ENCODE measurements around the gene MELTF.

Gene MELTF

GRCh38 chr3:197002701-197003454, 26.7 kb downstream of the MELTF start:
- peak overlapping the region; percentile 69 to 91 for H3K27ac ChIP-seq
- TF ChIP-seq, protein P1, sequence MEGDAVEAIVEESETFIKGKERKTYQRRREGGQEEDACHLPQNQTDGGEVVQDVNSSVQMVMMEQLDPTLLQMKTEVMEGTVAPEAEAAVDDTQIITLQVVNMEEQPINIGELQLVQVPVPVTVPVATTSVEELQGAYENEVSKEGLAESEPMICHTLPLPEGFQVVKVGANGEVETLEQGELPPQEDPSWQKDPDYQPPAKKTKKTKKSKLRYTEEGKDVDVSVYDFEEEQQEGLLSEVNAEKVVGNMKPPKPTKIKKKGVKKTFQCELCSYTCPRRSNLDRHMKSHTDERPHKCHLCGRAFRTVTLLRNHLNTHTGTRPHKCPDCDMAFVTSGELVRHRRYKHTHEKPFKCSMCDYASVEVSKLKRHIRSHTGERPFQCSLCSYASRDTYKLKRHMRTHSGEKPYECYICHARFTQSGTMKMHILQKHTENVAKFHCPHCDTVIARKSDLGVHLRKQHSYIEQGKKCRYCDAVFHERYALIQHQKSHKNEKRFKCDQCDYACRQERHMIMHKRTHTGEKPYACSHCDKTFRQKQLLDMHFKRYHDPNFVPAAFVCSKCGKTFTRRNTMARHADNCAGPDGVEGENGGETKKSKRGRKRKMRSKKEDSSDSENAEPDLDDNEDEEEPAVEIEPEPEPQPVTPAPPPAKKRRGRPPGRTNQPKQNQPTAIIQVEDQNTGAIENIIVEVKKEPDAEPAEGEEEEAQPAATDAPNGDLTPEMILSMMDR (IDR thresholded peaks at IDR 0.05), result peak; percentile 87
- H3K4me3 ChIP-seq, result peak overlapping the region; percentile 84
- DNase-seq (ENCODE audit: low spot score), result no peak

- Histone ChIP-seq H3K4me3 (peak overlapping the region; percentile 84), H3K27ac (peak overlapping the region; percentile 69 to 91)
- no peak for DNase-seq (ENCODE audit: low spot score)
- TF ChIP-seq, protein P1 (IDR thresholded peaks at IDR 0.05), result no peak
Measured at GRCh38 chr3:197001972-197002700, 27.5 kb downstream of the MELTF start.

- TF ChIP-seq, protein P1 (IDR thresholded peaks at IDR 0.05), result no peak
- Histone ChIP-seq H3K4me3 (peak overlapping the region; percentile 84), H3K27ac (peak overlapping the region; percentile 69 to 91)
- no peak for DNase-seq (ENCODE audit: low spot score)
Measured at GRCh38 chr3:197001106-197001971, 28.3 kb downstream of the MELTF start.

DNA sequence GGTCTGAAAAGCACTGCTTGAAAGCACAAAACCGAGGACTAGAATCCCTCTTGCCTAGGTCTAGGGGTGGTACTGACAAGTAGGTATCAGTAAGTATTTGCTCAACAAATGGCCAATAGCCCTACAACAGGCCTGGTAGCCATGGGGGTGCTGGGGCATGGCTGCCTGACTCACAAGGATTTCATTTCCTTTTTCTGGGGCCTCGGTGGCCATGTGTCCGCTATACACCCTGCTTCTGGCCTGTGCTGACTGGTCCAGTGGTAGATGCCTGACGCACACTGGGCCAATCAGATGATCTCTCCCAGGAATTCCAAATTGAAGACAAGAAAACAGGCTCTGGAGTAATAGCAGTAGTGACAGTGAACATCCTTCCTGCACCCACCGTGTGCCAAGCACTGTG, 29.4 kb downstream of the MELTF start:
- TF ChIP-seq, protein P1 (IDR thresholded peaks at IDR 0.05), result no peak
- Histone ChIP-seq H3K4me3 (no peak overlapping the region), H3K27ac (no peak overlapping the region)
- no peak for DNase-seq (ENCODE audit: low spot score)

DNA sequence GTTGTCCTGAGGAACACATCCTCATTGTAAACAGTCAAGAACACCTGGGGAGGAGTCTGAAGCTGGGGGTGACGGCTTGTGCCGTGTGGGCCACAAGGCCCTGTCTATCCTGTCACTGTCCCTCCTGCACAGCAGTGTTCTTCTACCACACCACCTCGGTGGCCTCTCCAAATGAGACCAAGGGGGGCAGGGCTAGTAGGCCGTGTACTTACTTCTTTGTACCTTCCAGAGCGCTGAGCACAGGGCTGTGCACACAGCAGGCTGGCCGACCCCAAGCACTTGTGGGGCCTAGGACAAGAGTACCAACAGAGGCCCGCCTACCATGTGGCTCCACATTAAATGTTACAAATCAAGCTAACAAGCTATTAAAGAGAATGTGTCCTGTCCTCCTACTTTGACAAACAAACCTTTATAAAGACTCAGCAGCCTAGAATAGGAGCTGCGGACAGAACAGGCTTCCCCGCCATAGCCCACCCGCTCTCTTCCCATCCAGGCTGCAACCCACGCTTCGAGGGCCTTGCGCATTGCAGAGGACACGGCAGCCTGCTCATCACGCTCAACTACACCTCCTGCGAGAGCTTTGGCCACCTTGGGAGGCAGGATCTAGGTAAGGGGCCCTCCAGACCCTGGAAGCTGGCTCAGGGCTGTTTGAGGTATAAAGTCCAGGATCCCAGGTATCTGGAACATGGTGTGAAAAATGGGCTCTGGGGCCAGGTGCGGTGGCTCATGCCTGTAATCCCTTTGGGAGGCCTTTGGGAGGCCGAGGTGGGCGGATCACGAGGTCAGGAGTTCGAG, 30.5 kb downstream of the MELTF start:
- DNase-seq (ENCODE audit: low spot score), result no peak
- TF ChIP-seq, protein P1 (IDR thresholded peaks at IDR 0.05), result no peak
- H3K27ac ChIP-seq, result no peak overlapping the region
- H3K4me3 ChIP-seq, result no peak overlapping the region

- TF ChIP-seq, protein P1 (IDR thresholded peaks at IDR 0.05), result no peak
- DNase-seq (ENCODE audit: low spot score), result no peak
- Histone ChIP-seq H3K27ac (no peak overlapping the region), H3K4me3 (no peak overlapping the region)
Measured at GRCh38 chr3:196997311-196997710, 32.3 kb downstream of the MELTF start.

Measured in coronary artery (tissue), 2 donors.